Transverse colon (tissue), 4 donors: ENCODE measurements around the gene NKD1. TPM values are rescaled to one million over a fixed set of nuclear protein-coding genes. Genes with fewer than 3 reads are reported as not detected.

Experiments used
- DNase-seq: peaks from one replicate; pipeline ENCODE4 v3.0.0-alpha.2; 2019
- H3K27ac ChIP-seq, 4 donors: fragments of 200-600 bp; sonication (generic); 2 replicates each; pipeline ENCODE4 v1.5.1; 2016 to 2018; ENCODE audit warnings: inconsistent platforms in 4 of 4
- H3K27me3 ChIP-seq: fragments of 200-600 bp; sonication (generic); 2 replicates; pipeline ENCODE4 v1.5.1; 2017; ENCODE audit warnings: inconsistent platforms
- H3K36me3 ChIP-seq, 4 donors: fragments of 200-600 bp; sonication (generic); 2 replicates each; pipeline ENCODE4 v1.5.1; 2017 to 2019; ENCODE audit warnings: inconsistent platforms in 4 of 4
- H3K4me1 ChIP-seq, 4 donors: fragments of 200-600 bp; sonication (generic); 2 replicates each; pipeline ENCODE4 v1.5.1; 2017 to 2020; ENCODE audit warnings: inconsistent platforms in 4 of 4
- H3K4me3 ChIP-seq, 4 donors: fragments of 200-600 bp; sonication (generic); 1 replicate in 1 of 4; 2 replicates in 3 of 4; pipeline versions ENCODE4 v1.5.1 to v1.6.1; 2017 to 2019; ENCODE audit warnings: inconsistent platforms in 4 of 4
- H3K9me3 ChIP-seq, 2 donors: fragments of 200-600 bp; sonication (generic); 2 replicates each; pipeline ENCODE4 v1.5.1; 2017 to 2019; ENCODE audit warnings: inconsistent platforms in 2 of 2
- EP300 ChIP-seq: sonication (generic); formaldehyde crosslinking; IDR thresholded peaks from one replicate; pipeline ENCODE4 v1.6.1; 2017; ENCODE audit warnings: antibody characterized with exemption, low read depth
- POLR2A ChIP-seq: fragments of 450-650 bp; IDR thresholded peaks from one replicate; pipeline ENCODE4 v1.6.1; 2016; ENCODE audit warnings: antibody characterized with exemption, mild to moderate bottlenecking, moderate library complexity
- POLR2AphosphoS5 ChIP-seq, 3 donors: sonication (generic); formaldehyde crosslinking; IDR thresholded peaks; one replicate each; pipeline ENCODE4 v1.6.1; 2016; ENCODE audit warnings: antibody characterized with exemption in 3 of 3
- WGBS, 2 donors: methylation state at CpG; one replicate each; pipeline ENCODE4 v1.1.5; 2018; ENCODE audit warnings: low coverage in 1 of 2; 5-methylcytosine and 5-hydroxymethylcytosine counted together
- in situ Hi-C, 4 donors: fragments of 200-750 bp; cut with MboI; loops; one replicate each; pipeline versions ENCODE4 v1.15.0 to v1.15.1; 2017; ENCODE audit warnings: low sequenced_read_pairs in 3 of 4, low pct_ligation_motif_present in 1 of 4, low pct_unique_long_range_greater_than_20kb in 1 of 4
- intact Hi-C: fragments of 100-400 bp; cut with DNase I; formaldehyde crosslinking; loops from one replicate; pipeline ENCODE4 v1.15.1; 2023; ENCODE audit warnings: low total_unique reads
- total RNA-seq, 4 donors: library from RNA; depleted of rRNA; stranded (reverse); fragments of >200 nt; gene quantifications; one replicate each; pipeline ENCODE4 v1.1.0, GENCODE V29; 2016
- TF ChIP-seq, protein P1 (sequence below), 5 experiments: fragments of 200-600 bp in 3 of 5; fragments of 450-650 bp in 2 of 5; sonication (generic) in 3 of 5; IDR thresholded peaks; 1 replicate in 2 of 5; 2 replicates in 3 of 5; pipeline ENCODE4 v1.5.1; 2016 to 2017; ENCODE audit warnings: antibody characterized with exemption in 5 of 5, inconsistent platforms in 3 of 5, mild to moderate bottlenecking in 2 of 5, moderate library complexity in 1 of 5

Gene NKD1
- total RNA-seq, 4 donors from 2014 or later, result 1.7 to 98.1 (median 2.5) TPM

DNA sequence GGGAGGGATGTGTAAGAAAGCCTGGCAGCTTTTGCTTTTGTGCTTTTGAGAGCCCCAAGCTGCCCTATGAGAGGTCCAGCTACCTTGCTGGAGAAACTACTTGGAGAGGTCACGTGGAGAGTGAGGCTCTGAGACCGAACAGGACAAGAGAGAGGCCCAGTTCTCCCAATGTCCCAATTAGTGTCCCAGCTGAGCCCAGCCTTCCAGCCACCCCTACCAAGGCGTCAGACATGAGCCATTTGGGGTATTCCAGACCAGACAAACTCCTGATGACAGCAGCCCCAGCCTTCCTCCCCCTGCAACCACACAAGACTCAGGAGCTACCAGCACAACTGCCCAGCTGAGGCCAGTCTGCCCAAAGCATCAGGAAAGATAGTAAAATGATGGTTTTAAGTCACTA is 35.0 kb downstream of the NKD1 start:
- peaks cover 0 to 13% (median 10%) of the 10 kb centered on the region in 4 donors for H3K4me1 ChIP-seq
- no peak overlapping the region for H3K27ac ChIP-seq
- H3K9me3 ChIP-seq, result no peaks in the 10 kb centered on the region
- in situ Hi-C loops (no loop called here), intact Hi-C loops (no loop called here)
- no peak for DNase-seq
- no peaks in the 10 kb centered on the region for H3K27me3 ChIP-seq
- 94% methylated on average over 3 of the region's 3 CpGs; no CpG with 5 or more reads in 1 of the 2 donors for WGBS, 2 donors
- H3K36me3 ChIP-seq, result no peaks in the 10 kb centered on the region
- TF ChIP-seq, protein P1, sequence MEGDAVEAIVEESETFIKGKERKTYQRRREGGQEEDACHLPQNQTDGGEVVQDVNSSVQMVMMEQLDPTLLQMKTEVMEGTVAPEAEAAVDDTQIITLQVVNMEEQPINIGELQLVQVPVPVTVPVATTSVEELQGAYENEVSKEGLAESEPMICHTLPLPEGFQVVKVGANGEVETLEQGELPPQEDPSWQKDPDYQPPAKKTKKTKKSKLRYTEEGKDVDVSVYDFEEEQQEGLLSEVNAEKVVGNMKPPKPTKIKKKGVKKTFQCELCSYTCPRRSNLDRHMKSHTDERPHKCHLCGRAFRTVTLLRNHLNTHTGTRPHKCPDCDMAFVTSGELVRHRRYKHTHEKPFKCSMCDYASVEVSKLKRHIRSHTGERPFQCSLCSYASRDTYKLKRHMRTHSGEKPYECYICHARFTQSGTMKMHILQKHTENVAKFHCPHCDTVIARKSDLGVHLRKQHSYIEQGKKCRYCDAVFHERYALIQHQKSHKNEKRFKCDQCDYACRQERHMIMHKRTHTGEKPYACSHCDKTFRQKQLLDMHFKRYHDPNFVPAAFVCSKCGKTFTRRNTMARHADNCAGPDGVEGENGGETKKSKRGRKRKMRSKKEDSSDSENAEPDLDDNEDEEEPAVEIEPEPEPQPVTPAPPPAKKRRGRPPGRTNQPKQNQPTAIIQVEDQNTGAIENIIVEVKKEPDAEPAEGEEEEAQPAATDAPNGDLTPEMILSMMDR (IDR thresholded peaks at IDR 0.05), result no peak
- TF ChIP-seq POLR2A (no peak), EP300 (no peak), POLR2AphosphoS5 (IDR thresholded peaks at IDR 0.05) (no peak)
- H3K4me3 ChIP-seq, result no peak overlapping the region

DNA sequence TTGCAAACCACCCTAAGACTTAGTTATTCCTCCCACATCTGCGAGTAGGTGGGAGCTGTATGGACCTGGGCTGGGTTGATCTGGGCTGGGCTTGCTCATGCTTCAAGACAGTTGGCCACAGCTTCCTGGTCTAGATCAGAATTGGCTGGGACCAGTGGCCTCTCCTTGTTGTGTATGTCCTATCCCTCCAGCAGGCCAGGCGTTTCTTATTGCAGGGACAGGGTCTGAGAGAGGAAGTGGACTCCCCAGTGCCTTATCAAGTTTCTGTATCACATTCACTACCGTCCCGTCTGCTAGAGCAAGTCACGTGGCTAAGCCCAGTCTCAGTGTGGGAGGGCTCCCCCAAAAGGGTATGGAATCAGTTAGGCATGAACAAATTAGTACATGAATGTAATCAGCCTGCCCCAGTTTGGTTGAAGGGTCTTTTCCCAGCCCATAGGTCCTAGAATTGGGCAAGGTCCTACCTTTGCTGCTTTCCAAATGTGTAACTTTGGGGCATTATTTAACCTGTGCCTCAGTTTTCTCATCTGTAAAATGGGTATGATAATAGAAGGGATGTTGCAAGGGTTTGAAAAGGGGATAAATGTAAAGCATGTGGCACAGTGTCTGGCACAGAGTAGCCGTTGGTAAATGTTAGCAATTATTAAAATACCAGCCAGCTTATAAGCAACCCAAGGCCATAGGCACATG is 36.0 kb downstream of the NKD1 start:
- 67% methylated on average over 6 of the region's 6 CpGs; no CpG with 5 or more reads in 1 of the 2 donors for WGBS, 2 donors
- Histone ChIP-seq H3K27ac (peak overlapping the region in 2 of 4 donors; percentile 81 to 84), H3K36me3 (no peaks in the 10 kb centered on the region), H3K4me1 (peaks cover 0 to 13% (median 10%) of the 10 kb centered on the region in 4 donors), H3K27me3 (no peaks in the 10 kb centered on the region), H3K4me3 (no peak overlapping the region), H3K9me3 (no peaks in the 10 kb centered on the region)
- TF ChIP-seq EP300, result no peak
- TF ChIP-seq POLR2AphosphoS5 (IDR thresholded peaks at IDR 0.05), result no peak
- TF ChIP-seq, protein P1 (IDR thresholded peaks at IDR 0.05), result no peak
- no peak for TF ChIP-seq POLR2A
- intact Hi-C loops, result no loop called here
- in situ Hi-C loops, result no loop called here
- DNase-seq, result no peak

DNA sequence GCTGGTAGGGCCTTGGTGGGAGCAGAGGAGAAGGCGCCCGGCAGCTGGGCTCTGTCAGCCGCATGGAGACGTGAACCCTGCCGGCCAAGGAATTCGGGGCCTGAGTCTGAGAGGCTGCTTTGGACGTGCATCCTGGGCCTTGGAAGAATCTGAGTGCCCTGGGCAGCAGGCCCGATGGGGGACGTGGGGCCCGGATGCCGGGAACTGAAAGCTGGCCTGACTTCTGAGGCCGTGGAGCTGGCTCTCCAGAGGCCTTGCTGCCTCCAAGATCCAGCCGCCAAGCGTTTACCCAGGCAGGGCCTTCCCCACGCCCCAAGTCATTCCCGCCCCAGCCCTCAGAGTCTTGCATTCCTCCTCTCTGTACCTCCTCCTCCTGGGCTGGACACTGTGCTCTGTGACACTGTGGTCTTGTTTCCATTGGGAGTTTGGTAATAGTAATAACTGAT is 37.2 kb downstream of the NKD1 start:
- Histone ChIP-seq H3K27ac (peak overlapping the region; percentile 67 to 84 (median 76)), H3K9me3 (no peaks in the 10 kb centered on the region), H3K27me3 (no peaks in the 10 kb centered on the region), H3K4me1 (peaks cover 0 to 13% (median 10%) of the 10 kb centered on the region in 4 donors), H3K4me3 (no peak overlapping the region), H3K36me3 (no peaks in the 10 kb centered on the region)
- TF ChIP-seq POLR2AphosphoS5 (IDR thresholded peaks at IDR 0.05) (peak; percentile 48 to 65 (median 52)), EP300 (no peak), POLR2A (no peak)
- DNase-seq, result peak; percentile 63
- intact Hi-C loops, result no loop called here
- WGBS, 2 donors, result 57% methylated on average over 16 of the region's 16 CpGs; no CpG with 5 or more reads in 1 of the 2 donors
- in situ Hi-C loops, result no loop called here

DNA sequence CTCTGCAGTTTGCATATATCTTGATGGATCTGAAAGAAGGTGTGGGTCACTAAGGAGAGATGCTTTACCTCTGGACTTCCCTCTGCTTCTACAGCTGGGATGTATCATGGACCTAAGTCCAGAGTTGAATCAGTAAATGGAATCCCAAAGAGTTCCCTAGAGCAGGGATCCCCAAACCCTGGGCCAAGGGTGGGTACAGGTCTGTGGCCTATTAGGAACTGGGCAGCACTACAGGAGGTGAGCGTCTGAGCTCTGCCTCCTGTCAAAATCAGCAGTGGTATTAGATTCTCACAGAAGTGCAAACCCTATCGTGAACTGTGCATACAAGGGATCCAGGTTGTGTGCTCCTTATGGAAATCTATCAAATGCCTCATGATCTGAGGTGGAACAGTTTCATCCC is 39.3 kb downstream of the NKD1 start:
- intact Hi-C loops, result no loop called here
- H3K27ac ChIP-seq, result no peak overlapping the region

DNA sequence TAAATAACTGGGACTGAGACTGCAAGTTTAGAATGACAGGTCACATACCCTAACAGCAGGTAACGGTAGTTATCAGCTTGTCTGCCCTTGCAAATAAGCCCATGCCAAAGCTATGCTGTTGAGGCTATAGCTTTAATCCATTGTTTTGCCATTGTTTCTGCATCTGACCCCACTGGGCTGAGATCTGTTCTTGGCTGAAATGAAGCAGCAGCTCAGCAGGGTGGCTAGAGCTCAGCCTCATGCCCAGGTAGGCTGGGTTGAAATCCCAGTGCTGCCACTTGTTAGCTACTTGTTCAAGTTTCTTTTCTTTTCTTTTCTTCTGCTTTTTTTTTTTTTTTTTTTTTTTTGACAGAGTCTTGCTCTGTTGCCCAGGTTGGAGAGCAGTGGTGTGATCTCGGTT is 40.1 kb downstream of the NKD1 start:
- Histone ChIP-seq H3K9me3 (no peaks in the 10 kb centered on the region), H3K27me3 (no peaks in the 10 kb centered on the region), H3K27ac (peak overlapping the region in 1 of 4 donors; percentile 40), H3K4me3 (no peak overlapping the region), H3K4me1 (peaks cover 6 to 28% (median 16%) of the 10 kb centered on the region in 4 donors), H3K36me3 (no peaks in the 10 kb centered on the region)
- TF ChIP-seq POLR2A (no peak), POLR2AphosphoS5 (IDR thresholded peaks at IDR 0.05) (no peak), EP300 (no peak)
- TF ChIP-seq, protein P1 (IDR thresholded peaks at IDR 0.05), result no peak
- in situ Hi-C loops, result no loop called here
- DNase-seq, result no peak
- WGBS, 2 donors, result 98% methylated on average over 2 of the region's 2 CpGs; no CpG with 5 or more reads in 1 of the 2 donors
- intact Hi-C loops, result no loop called here

More for the DNA sequence above, 39.3 kb downstream of the NKD1 start:
- no peak for TF ChIP-seq EP300
- no peak for DNase-seq
- in situ Hi-C loops, result no loop called here
- no peaks in the 10 kb centered on the region for H3K27me3 ChIP-seq
- WGBS, 2 donors, result 92 to 100% methylated on average over 1 to 2 of the region's 2 CpGs
- no peak overlapping the region for H3K4me3 ChIP-seq
- no peaks in the 10 kb centered on the region for H3K9me3 ChIP-seq
- peaks cover 6 to 23% (median 14%) of the 10 kb centered on the region in 4 donors for H3K4me1 ChIP-seq
- no peaks in the 10 kb centered on the region for H3K36me3 ChIP-seq
